Nephron (organoid): ENCODE results near the gene ABAT.

Experiments
- H3K27ac Mint-ChIP-seq, 3 experiments: 2 replicates each; pipeline ENCODE4 v1.8.0; 2020; ENCODE audit warnings: mixed read lengths in 3 of 3, mild to moderate bottlenecking in 2 of 3, moderate library complexity in 1 of 3
- H3K27me3 Mint-ChIP-seq: 2 replicates; pipeline ENCODE4 v1.8.0; 2021; ENCODE audit warnings: low read depth, mild to moderate bottlenecking, moderate library complexity, mixed read lengths
- H3K36me3 Mint-ChIP-seq: 2 replicates; pipeline ENCODE4 v1.8.0; 2020; ENCODE audit warnings: low read depth, mixed read lengths
- H3K4me1 Mint-ChIP-seq: 2 replicates; pipeline ENCODE4 v1.8.0; 2020; ENCODE audit warnings: mixed read lengths
- H3K4me3 Mint-ChIP-seq, 3 experiments: 2 replicates each; pipeline ENCODE4 v1.8.0; 2020; ENCODE audit warnings: mild to moderate bottlenecking in 3 of 3, mixed read lengths in 3 of 3, moderate library complexity in 2 of 3
- H3K9me3 Mint-ChIP-seq: 2 replicates; pipeline ENCODE4 v1.8.0; 2020; ENCODE audit warnings: mixed read lengths
- TF ChIP-seq, protein P1 (sequence below), 3 experiments: fragments of 200-600 bp; sonication (generic); IDR thresholded peaks; one replicate each; pipeline ENCODE4 v1.5.0; 2021; ENCODE audit warnings: antibody characterized with exemption in 3 of 3; ENCODE audit not compliant: unreplicated experiment in 3 of 3

Gene ABAT

DNA sequence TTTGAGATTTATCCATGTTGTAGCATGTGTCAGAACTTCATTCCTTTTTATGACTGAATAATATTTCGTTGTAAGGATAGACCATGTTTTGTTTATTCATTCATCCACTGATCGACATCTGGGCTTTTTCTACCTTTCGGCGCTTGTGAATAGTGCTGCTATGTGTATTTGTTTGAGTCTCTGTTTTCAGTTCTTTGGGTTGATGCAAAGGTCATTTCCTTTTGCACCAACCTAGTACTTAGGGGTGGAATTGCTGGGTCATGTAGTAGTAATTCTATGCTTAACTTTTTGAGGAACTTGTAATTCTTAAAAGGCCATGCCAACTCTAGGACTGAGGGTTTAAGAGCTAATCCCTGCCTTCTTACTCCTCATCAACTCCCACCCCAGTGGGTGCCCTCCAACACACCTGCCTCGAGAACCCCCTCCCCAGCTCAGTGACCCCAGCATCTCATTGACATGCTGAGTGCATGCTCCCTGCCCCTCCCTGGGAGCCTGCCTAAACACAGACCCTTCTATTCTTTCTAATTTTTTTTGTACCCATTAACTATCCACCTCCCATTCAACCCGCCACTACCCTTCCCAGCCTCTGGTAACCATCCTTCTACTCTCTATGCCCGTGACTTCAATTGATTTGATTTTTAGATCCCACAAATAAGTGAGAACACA lies 51.2 kb downstream of the ABAT start:
- H3K4me3 Mint-ChIP-seq = no peak overlapping the region
- H3K4me1 Mint-ChIP-seq = peaks cover 22% of the 10 kb centered on the region
- TF ChIP-seq, protein P1, sequence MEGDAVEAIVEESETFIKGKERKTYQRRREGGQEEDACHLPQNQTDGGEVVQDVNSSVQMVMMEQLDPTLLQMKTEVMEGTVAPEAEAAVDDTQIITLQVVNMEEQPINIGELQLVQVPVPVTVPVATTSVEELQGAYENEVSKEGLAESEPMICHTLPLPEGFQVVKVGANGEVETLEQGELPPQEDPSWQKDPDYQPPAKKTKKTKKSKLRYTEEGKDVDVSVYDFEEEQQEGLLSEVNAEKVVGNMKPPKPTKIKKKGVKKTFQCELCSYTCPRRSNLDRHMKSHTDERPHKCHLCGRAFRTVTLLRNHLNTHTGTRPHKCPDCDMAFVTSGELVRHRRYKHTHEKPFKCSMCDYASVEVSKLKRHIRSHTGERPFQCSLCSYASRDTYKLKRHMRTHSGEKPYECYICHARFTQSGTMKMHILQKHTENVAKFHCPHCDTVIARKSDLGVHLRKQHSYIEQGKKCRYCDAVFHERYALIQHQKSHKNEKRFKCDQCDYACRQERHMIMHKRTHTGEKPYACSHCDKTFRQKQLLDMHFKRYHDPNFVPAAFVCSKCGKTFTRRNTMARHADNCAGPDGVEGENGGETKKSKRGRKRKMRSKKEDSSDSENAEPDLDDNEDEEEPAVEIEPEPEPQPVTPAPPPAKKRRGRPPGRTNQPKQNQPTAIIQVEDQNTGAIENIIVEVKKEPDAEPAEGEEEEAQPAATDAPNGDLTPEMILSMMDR (IDR thresholded peaks at IDR 0.05; ENCODE audit: unreplicated experiment in 3 of 3) = no peak
- no peaks in the 10 kb centered on the region for H3K9me3 Mint-ChIP-seq
- H3K36me3 Mint-ChIP-seq = peaks cover 15% of the 10 kb centered on the region
- H3K27ac Mint-ChIP-seq = peak overlapping the region in 1 of 3 experiments; percentile 19
- peaks cover 8% of the 10 kb centered on the region for H3K27me3 Mint-ChIP-seq

DNA sequence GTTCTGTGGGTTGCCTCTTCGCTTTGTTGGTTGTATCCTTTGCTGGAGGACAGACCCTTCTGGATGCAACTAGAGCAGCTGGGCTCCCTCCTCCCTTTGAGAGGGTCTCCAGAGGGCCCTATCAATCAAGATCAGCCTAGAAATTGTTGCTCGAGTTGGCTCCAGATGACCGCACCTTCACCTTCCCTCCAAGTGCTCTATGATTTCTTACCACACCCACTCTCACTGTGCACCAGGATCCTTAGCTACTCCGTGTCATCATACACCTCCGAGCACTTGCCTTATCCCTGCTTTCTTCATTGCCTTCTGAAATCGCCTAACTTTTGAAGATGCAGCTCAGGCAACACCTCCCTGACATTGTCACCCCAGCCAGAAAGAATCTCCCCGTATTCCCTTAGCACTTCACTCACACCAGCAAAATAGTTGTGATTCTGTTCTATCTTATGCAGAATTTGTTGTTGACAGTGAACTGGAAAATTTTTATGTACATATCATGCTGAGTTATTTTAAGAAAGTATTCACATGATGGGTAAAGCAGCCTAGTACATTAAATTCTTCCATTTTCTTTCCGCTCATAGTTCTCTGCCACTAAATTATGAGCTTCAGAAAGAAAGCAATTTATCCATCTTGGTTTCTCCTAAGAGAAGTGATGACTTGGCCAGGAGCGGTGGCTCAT lies 52.9 kb downstream of the ABAT start:
- TF ChIP-seq, protein P1 (IDR thresholded peaks at IDR 0.05; ENCODE audit: unreplicated experiment in 3 of 3) = no peak
- H3K4me1 Mint-ChIP-seq = peaks cover 22% of the 10 kb centered on the region
- no peaks in the 10 kb centered on the region for H3K9me3 Mint-ChIP-seq
- peak overlapping the region in 1 of 3 experiments; percentile 22 for H3K4me3 Mint-ChIP-seq
- peak overlapping the region; percentile 31 to 73 (median 65) for H3K27ac Mint-ChIP-seq
- peaks cover 25% of the 10 kb centered on the region for H3K36me3 Mint-ChIP-seq
- H3K27me3 Mint-ChIP-seq = peaks cover 8% of the 10 kb centered on the region

GRCh38 chr16:8727857-8728618 lies 53.6 kb downstream of the ABAT start:
- H3K27me3 Mint-ChIP-seq = peaks cover 8% of the 10 kb centered on the region
- no peaks in the 10 kb centered on the region for H3K9me3 Mint-ChIP-seq
- H3K4me1 Mint-ChIP-seq = peaks cover 22% of the 10 kb centered on the region
- TF ChIP-seq, protein P1 (IDR thresholded peaks at IDR 0.05; ENCODE audit: unreplicated experiment in 3 of 3) = no peak
- H3K4me3 Mint-ChIP-seq = no peak overlapping the region
- H3K36me3 Mint-ChIP-seq = peaks cover 25% of the 10 kb centered on the region
- H3K27ac Mint-ChIP-seq = peak overlapping the region; percentile 27 to 78 (median 31)

GRCh38 chr16:8729779-8730334 lies 55.4 kb downstream of the ABAT start:
- Mint-ChIP-seq H3K4me3 (no peak overlapping the region), H3K27me3 (peaks cover 8% of the 10 kb centered on the region), H3K9me3 (peaks cover 5% of the 10 kb centered on the region), H3K27ac (no peak overlapping the region), H3K4me1 (peaks cover 22% of the 10 kb centered on the region), H3K36me3 (peaks cover 39% of the 10 kb centered on the region)
- TF ChIP-seq, protein P1 (IDR thresholded peaks at IDR 0.05; ENCODE audit: unreplicated experiment in 3 of 3) = no peak

DNA sequence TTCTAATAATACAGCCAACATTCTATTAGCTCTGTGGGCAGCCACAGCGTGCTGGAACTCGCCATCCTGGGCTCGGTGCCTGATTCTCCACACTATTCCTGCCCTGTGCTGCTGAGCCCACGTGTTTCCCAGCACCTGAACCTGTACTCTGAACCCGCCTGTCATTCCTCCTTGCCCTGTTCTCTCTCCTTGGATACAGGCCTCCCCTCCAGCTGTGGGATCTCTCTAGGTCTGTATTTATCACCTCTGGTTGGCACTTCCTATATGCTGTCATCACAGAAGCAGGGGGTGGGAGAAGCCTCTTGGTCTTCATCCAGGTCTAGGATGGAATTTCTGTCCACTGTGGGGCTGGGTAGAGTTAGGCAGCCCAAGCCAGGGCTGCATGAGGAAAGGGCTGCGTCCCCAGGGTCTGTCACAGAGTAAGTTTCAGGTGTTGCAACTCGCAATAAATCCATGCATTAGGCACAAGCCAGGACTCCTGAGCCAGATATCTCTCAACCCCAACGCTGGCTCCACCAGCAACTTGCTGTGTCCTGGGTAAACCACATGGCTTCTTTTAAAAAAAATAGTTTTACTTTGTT lies 56.0 kb downstream of the ABAT start:
- TF ChIP-seq, protein P1 (IDR thresholded peaks at IDR 0.05; ENCODE audit: unreplicated experiment in 3 of 3) = no peak
- Mint-ChIP-seq H3K4me3 (no peak overlapping the region), H3K9me3 (peaks cover 5% of the 10 kb centered on the region), H3K4me1 (peaks cover 22% of the 10 kb centered on the region), H3K36me3 (peaks cover 37% of the 10 kb centered on the region), H3K27ac (no peak overlapping the region), H3K27me3 (peaks cover 8% of the 10 kb centered on the region)
